ENCODE measurements around the gene PIK3CB.

DNA sequence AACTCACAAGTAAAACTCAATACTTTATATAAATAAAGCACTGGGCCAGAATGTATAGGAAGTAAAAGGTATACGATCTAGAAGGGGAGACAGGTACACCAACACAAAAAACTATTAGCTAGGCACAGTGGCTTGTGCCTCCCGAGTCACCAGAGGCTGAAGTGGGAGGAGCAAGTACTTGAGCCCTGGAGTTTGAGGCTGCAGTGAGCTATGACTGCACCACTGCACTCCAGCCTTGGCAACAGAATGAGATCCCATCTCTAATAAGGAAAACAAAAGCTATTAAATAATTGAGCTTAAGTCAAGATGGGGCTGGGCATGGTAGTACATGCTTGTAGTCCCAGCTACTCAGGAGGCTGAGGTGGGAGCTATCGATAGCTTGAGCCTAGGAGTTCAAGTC lies 17.0 kb downstream of the PIK3CB start:
- TF ChIP-seq, protein P1, sequence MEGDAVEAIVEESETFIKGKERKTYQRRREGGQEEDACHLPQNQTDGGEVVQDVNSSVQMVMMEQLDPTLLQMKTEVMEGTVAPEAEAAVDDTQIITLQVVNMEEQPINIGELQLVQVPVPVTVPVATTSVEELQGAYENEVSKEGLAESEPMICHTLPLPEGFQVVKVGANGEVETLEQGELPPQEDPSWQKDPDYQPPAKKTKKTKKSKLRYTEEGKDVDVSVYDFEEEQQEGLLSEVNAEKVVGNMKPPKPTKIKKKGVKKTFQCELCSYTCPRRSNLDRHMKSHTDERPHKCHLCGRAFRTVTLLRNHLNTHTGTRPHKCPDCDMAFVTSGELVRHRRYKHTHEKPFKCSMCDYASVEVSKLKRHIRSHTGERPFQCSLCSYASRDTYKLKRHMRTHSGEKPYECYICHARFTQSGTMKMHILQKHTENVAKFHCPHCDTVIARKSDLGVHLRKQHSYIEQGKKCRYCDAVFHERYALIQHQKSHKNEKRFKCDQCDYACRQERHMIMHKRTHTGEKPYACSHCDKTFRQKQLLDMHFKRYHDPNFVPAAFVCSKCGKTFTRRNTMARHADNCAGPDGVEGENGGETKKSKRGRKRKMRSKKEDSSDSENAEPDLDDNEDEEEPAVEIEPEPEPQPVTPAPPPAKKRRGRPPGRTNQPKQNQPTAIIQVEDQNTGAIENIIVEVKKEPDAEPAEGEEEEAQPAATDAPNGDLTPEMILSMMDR (IDR thresholded peaks at IDR 0.05; ENCODE audit: low read depth, low read length): no peak
- no peak for TF ChIP-seq POLR2A (IDR thresholded peaks at IDR 0.05; ENCODE audit: extremely low read depth, insufficient read length)
- TF ChIP-seq, protein P2, sequence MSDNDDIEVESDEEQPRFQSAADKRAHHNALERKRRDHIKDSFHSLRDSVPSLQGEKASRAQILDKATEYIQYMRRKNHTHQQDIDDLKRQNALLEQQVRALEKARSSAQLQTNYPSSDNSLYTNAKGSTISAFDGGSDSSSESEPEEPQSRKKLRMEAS (IDR thresholded peaks at IDR 0.05; ENCODE audit: low read depth, low read length): no peak

Data from NB4 (cell line).